IMR-90 (cell line): ENCODE results near the gene ETV7.

Experiments used
- CEBPB ChIP-seq: IDR thresholded peaks from 2 replicates; pipeline ENCODE4 v1.6.1; 2012; ENCODE audit warnings: low read depth, low read length, improper control_type of control experiment
- CTCF ChIP-seq: conservative IDR thresholded peaks from 2 replicates; pipeline ENCODE4 v1.5.1; 2012; ENCODE audit warnings: mild to moderate bottlenecking, low read depth, low read length, improper control_type of control experiment
- ELK1 ChIP-seq: fragments of 150-350 bp; IDR thresholded peaks from 2 replicates; pipeline ENCODE4 v1.6.1; 2016; ENCODE audit warnings: low read depth, mild to moderate bottlenecking, low read length, moderate library complexity, borderline replicate concordance
- FOS ChIP-seq: fragments of 150-350 bp; IDR thresholded peaks from 2 replicates; pipeline ENCODE4 v1.6.1; 2016; ENCODE audit warnings: low read depth, low read length
- MAFK ChIP-seq: IDR thresholded peaks from 2 replicates; pipeline ENCODE4 v1.6.1; 2012; ENCODE audit warnings: low read depth, low read length, improper control_type of control experiment
- MAZ ChIP-seq: IDR thresholded peaks from 2 replicates; pipeline ENCODE4 v1.6.1; 2012; ENCODE audit warnings: low read depth, mild to moderate bottlenecking, low read length, improper control_type of control experiment, moderate library complexity, borderline replicate concordance
- MXI1 ChIP-seq: IDR thresholded peaks from 2 replicates; pipeline ENCODE4 v1.6.1; 2012; ENCODE audit warnings: low read depth, mild to moderate bottlenecking, low read length, moderate library complexity, borderline replicate concordance
- NFE2L2 ChIP-seq: fragments of 150-350 bp; IDR thresholded peaks from 2 replicates; pipeline ENCODE4 v1.6.1; 2016; ENCODE audit warnings: low read depth, mild to moderate bottlenecking, low read length
- POLR2A ChIP-seq: IDR thresholded peaks from 2 replicates; pipeline ENCODE4 v1.6.1; 2012; ENCODE audit warnings: mild to moderate bottlenecking, low read depth, low read length
- RAD21 ChIP-seq: IDR thresholded peaks from 2 replicates; pipeline ENCODE4 v1.6.1; 2012; ENCODE audit warnings: low read length, improper control_type of control experiment
- RCOR1 ChIP-seq: IDR thresholded peaks from 2 replicates; pipeline ENCODE4 v1.6.1; 2012; ENCODE audit warnings: mild to moderate bottlenecking, low read length, improper control_type of control experiment; ENCODE audit not compliant: insufficient replicate concordance
- RFX5 ChIP-seq: IDR thresholded peaks from 2 replicates; pipeline ENCODE4 v1.8.0; 2012; ENCODE audit warnings: low read depth, mild to moderate bottlenecking, low read length, moderate library complexity
- SMC3 ChIP-seq: fragments of 150-350 bp; IDR thresholded peaks from 2 replicates; pipeline ENCODE4 v1.6.1; 2016; ENCODE audit warnings: low read depth, mild to moderate bottlenecking, antibody characterized with exemption, low read length, moderate library complexity
- TF ChIP-seq, protein P1 (sequence below): fragments of 150-350 bp; IDR thresholded peaks from 2 replicates; pipeline ENCODE4 v1.6.1; 2017; ENCODE audit warnings: mild to moderate bottlenecking, antibody characterized with exemption, low read length, low read depth

DNA sequence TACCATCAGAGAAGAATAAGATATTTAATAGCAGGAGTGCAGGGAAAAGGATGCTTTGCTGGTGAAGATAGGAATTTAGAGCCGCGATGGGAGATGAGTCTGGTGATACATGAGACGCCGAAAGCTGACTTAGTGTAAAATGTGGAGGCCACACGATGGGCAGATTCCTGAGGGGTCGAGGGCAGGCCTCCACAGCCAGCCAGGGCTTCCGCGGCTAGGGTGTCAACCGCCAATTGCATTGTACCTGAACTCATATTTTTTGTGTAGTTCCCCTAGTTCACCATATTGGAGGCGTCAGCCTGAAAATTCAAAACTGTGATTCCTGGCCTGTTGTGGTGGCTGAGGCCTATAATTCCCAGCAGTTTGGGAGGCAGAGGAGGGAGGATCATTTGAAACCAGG lies 8.5 kb downstream of the ETV7 start:
- TF ChIP-seq CTCF: no peak
- no peak for TF ChIP-seq SMC3
- no peak for TF ChIP-seq POLR2A
- TF ChIP-seq MAFK: no peak
- TF ChIP-seq RCOR1: no peak
- TF ChIP-seq, protein P1, sequence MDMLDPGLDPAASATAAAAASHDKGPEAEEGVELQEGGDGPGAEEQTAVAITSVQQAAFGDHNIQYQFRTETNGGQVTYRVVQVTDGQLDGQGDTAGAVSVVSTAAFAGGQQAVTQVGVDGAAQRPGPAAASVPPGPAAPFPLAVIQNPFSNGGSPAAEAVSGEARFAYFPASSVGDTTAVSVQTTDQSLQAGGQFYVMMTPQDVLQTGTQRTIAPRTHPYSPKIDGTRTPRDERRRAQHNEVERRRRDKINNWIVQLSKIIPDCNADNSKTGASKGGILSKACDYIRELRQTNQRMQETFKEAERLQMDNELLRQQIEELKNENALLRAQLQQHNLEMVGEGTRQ: no peak
- no peak for TF ChIP-seq MXI1
- TF ChIP-seq RFX5: no peak
- no peak for TF ChIP-seq NFE2L2
- TF ChIP-seq FOS: no peak
- no peak for TF ChIP-seq RAD21
- TF ChIP-seq MAZ: no peak
- no peak for TF ChIP-seq CEBPB
- no peak for TF ChIP-seq ELK1
